Duodenal mucosa (tissue), 2 donors: ENCODE results near the gene NUP214.
"Not testable (repeated sequence)": the region's sequence is repeated elsewhere in the genome, so short reads cannot be mapped to it uniquely, and the experiment has no call there.

Experiments
- H3K27ac ChIP-seq: one replicate; pipeline ENCODE4 v1.7.0; 2013; ENCODE audit warnings: low read depth, low read length
- H3K27me3 ChIP-seq, 2 donors: one replicate each; pipeline ENCODE4 v1.7.0; 2013; ENCODE audit warnings: low read length in 2 of 2, control low read depth in 1 of 2; ENCODE audit not compliant: insufficient read depth in 2 of 2, control insufficient read depth in 1 of 2
- H3K36me3 ChIP-seq, 2 donors: one replicate each; pipeline ENCODE4 v1.7.0; 2013; ENCODE audit warnings: low read length in 2 of 2, control low read depth in 1 of 2; ENCODE audit not compliant: insufficient read depth in 2 of 2, control insufficient read depth in 1 of 2
- H3K4me1 ChIP-seq, 2 donors: one replicate each; pipeline ENCODE4 v1.7.0; 2013; ENCODE audit warnings: low read length in 2 of 2, control low read depth in 1 of 2; ENCODE audit not compliant: insufficient read depth in 2 of 2, control insufficient read depth in 1 of 2
- H3K4me3 ChIP-seq, 2 donors: one replicate each; pipeline ENCODE4 v1.7.0; 2013; ENCODE audit warnings: low read length in 2 of 2, low read depth in 1 of 2
- H3K9ac ChIP-seq, 2 donors: one replicate each; pipeline ENCODE4 v1.7.0; 2013; ENCODE audit warnings: low read length in 2 of 2, low read depth in 1 of 2
- H3K9me3 ChIP-seq, 2 donors: one replicate each; pipeline ENCODE4 v1.7.0; 2013; ENCODE audit warnings: low read length in 2 of 2, control low read depth in 1 of 2; ENCODE audit not compliant: control insufficient read depth in 1 of 2

NUP214 gene

DNA sequence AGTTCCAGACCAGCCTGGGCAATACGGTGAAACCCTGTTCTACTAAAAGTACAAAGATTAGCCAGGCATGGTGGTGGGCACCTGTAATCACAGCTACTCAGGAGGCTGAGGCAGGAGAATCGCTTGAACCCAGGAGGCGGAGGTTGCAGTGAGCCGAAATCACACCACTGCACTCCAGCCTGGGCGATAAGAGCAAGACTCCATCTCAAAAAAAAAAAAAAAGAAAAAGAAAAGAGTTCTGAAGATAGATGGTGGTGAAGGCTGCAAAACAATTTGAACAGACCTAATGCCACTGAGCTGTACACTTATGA, 137.6 kb downstream of the NUP214 start:
- not testable (repeated sequence) for H3K27me3 ChIP-seq, H3K36me3 ChIP-seq, H3K9me3 ChIP-seq, H3K9ac ChIP-seq, H3K4me3 ChIP-seq, H3K27ac ChIP-seq
- H3K4me1 ChIP-seq, result peaks cover 8 to 14% of the 10 kb centered on the region in 2 donors

DNA sequence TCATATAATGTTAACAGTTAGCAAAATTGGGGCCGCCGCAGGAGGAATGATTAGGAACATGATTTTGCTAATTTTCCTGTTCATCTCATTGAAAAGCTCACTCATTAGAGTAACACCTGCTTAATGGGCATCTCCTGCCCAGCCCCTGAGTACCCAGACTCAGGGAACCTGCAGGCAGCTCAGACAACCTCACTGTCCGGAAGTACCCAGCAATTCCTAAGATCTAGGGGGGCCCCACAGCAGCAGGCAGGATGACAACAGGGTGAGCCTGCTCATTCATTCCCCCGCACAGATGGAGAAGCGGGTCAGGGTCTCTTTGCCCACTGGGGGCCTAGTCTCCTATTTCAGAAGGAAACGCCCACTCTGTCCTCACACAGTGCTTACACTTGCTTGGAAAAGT, 138.3 kb downstream of the NUP214 start:
- Histone ChIP-seq H3K9ac (no peak overlapping the region), H3K4me3 (no peak overlapping the region), H3K9me3 (no peaks in the 10 kb centered on the region), H3K4me1 (peaks cover 8 to 14% of the 10 kb centered on the region in 2 donors), H3K27me3 (no peaks in the 10 kb centered on the region), H3K36me3 (peaks cover 0 to 7% of the 10 kb centered on the region in 2 donors), H3K27ac (no peak overlapping the region)

DNA sequence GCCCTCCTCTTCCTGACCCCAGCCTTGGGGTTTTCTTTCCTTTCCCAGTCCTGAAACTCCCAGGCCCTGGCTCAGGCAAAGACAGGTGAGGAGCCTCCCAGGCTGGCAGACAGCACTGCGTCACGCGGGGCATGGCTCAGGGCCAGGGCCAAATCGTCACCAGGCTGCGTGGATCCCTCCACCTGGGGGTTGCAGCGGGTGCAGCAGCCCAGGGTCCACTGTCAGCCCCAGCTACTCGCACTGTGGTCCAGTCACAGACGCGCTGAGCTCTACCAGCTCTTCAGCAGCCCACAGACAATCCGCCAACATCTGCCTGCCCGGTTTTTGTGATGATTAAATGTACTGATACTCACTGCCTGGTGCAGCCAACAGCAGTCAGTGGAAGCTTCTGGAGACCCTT, 138.8 kb downstream of the NUP214 start:
- no peak overlapping the region for H3K9ac ChIP-seq
- H3K27ac ChIP-seq, result no peak overlapping the region
- no peak overlapping the region for H3K4me3 ChIP-seq
- H3K4me1 ChIP-seq, result peaks cover 8 to 14% of the 10 kb centered on the region in 2 donors
- H3K9me3 ChIP-seq, result no peaks in the 10 kb centered on the region
- H3K27me3 ChIP-seq, result no peaks in the 10 kb centered on the region
- H3K36me3 ChIP-seq, result peaks cover 0 to 7% of the 10 kb centered on the region in 2 donors

DNA sequence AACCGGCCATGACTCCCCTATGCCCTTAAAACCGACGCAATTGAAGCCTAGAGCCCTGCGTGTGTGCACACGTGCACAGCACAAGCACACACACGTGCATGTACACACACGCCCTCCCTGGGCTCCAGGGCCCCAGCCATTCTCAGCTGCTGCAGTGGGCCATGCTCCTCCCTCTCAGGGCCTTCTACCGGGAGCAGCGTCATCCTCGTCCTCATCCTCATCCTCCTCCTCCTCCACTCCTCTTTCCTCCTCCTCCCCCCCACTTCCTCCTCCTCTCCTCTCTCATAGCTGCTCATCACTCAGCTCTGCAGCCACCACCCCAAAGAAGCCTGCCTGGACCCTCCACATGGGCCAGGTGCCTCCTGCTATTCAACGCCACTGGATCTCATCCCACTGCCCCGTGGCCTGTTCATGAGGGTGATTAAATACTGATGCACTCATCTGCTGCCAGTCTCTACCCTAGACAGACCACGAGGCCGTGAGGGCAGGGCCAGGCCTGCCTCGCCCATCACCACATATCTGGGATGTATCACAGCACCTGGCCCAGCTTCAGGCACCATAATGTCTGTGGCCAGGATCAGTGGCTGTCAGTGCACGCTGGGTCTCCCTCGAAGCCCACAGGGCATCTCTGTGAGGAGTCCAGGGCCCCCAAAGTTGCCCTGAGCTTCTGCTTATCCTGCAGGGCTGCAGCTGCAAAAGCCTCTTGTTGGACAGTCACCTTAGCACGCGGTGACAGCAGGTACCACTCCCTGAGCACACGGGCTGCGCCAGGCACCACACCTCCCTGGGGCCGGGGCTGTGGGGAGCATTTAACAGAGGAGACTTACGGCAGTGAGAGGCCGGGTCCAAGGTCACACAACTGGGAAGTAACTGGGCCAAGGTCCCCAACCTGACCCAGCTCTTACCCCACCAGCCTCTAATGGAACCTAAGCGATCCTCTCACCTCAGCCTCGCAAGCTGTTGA, 141.2 kb downstream of the NUP214 start:
- H3K4me3 ChIP-seq, result no peak overlapping the region
- peak overlapping the region in 1 of 2 donors; percentile 15 for H3K9ac ChIP-seq

DNA sequence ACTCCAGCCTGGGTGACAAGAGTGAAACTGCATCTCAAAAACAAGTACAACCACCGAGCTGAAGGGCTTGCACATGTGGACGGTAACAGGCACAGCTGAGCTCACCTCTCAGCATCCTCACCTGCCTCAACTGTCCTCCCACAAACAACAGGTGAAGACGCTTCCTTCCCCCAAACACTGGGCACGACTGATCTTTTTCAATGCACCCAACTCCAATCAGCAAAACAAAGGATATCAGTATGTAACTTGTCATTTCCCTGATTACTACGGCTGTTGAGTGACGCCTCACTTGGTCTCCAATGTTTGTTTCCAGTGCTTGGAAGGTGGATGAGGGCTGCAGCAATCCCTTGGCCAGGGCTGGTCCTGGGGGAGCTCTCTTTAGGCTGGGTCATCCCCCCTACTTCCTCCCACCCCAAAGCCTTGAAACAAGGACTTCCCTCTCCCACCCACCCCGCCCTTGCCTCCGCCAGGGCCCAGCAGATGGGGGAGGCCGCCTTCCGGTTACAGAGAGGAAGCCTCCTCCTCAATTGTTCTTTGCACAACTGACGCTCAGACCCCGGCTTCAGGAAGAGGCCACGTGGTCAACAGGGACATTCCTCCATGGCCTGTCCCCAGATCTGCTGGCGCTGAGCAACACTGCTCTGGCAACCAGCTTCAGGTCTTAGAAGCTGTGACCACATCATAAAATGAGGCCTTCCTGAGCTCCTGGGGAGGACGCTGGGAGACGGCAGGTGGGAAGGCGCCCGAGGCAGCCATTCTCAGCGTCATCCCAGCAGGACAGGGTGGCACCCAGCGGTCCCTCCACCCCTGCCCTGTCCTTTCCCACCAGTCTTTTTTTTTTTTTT, 145.0 kb downstream of the NUP214 start:
- H3K4me3 ChIP-seq, result peak overlapping the region; percentile 29 to 32
- H3K27ac ChIP-seq, result peak overlapping the region; percentile 56
- peak overlapping the region in 1 of 2 donors; percentile 51 for H3K9ac ChIP-seq
- H3K4me1 ChIP-seq, result peaks cover 13 to 26% of the 10 kb centered on the region in 2 donors
- H3K27me3 ChIP-seq, result no peaks in the 10 kb centered on the region
- H3K9me3 ChIP-seq, result no peaks in the 10 kb centered on the region
- no peaks in the 10 kb centered on the region for H3K36me3 ChIP-seq

More for the DNA sequence above, 141.2 kb downstream of the NUP214 start:
- Histone ChIP-seq H3K27ac (no peak overlapping the region), H3K36me3 (no peaks in the 10 kb centered on the region), H3K27me3 (no peaks in the 10 kb centered on the region), H3K9me3 (no peaks in the 10 kb centered on the region), H3K4me1 (peaks cover 11 to 21% of the 10 kb centered on the region in 2 donors)

DNA sequence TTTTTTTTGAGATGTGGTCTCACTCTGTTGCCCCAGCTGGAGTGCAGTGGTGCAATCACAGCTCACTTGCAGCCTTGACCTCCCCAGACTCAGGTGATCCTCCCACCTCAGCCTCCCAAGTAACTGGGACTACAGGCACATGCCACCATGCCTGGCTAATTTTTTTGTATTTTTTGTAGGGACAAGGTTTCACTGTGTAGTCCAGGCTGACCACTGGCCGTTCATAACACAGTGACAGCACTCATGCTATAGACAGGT, 145.6 kb downstream of the NUP214 start:
- H3K4me3 ChIP-seq, H3K36me3 ChIP-seq, H3K9ac ChIP-seq, H3K27me3 ChIP-seq, H3K9me3 ChIP-seq: not testable (repeated sequence)
- Histone ChIP-seq H3K27ac (peak overlapping the region; percentile 55), H3K4me1 (peaks cover 13 to 23% of the 10 kb centered on the region in 2 donors)

DNA sequence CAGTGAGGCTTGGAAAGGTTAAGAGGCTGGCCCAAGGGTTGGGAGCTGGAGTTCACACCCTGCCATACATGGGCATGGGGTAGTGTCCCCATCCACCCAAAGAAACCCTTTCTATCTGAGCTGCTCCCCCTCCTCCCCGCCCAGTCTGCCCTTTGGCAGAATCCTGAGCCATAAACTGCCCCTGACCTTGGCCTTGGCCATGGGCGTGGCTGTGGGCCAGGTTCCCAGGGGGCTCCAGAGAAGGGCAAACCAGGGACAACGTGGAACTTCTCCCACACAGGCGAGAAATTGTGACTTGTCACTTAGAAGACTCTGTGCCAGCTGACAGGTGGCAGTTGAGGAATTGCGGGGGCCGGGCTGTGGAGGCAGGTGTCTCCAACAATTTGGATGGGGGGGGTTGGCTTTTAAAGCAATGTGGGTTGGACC, 146.1 kb downstream of the NUP214 start:
- no peak overlapping the region for H3K27ac ChIP-seq
- peak overlapping the region; percentile 21 to 37 for H3K9ac ChIP-seq
- H3K36me3 ChIP-seq, result no peaks in the 10 kb centered on the region
- H3K27me3 ChIP-seq, result peaks cover 0 to 6% of the 10 kb centered on the region in 2 donors
- H3K4me3 ChIP-seq, result peak overlapping the region in 1 of 2 donors; percentile 22
- no peaks in the 10 kb centered on the region for H3K9me3 ChIP-seq
- peaks cover 8 to 17% of the 10 kb centered on the region in 2 donors for H3K4me1 ChIP-seq

DNA sequence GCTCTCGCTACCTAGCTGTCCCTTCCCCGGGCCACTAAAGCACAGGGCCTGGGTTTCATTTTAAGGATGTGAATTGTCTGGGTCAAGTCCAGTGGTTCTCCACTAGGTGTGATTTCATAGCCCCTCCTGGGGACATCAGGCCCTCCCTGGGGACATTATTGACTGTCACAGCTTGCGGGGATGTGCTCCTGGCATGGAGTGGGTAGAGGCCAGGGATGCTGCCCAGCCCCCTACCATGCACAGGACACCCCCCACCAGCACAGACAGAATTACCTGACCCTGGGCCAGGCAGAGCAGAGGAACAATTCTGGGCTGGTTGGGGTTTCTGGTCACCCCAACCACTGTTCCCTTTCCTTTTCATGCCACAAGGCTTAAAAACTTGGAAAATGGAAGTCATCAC, 146.8 kb downstream of the NUP214 start:
- Histone ChIP-seq H3K9me3 (no peaks in the 10 kb centered on the region), H3K27me3 (peaks cover 0 to 6% of the 10 kb centered on the region in 2 donors), H3K36me3 (no peaks in the 10 kb centered on the region), H3K4me1 (peaks cover 6 to 13% of the 10 kb centered on the region in 2 donors), H3K4me3 (peak overlapping the region; percentile 0 to 26), H3K27ac (no peak overlapping the region), H3K9ac (peak overlapping the region in 1 of 2 donors; percentile 37)

DNA sequence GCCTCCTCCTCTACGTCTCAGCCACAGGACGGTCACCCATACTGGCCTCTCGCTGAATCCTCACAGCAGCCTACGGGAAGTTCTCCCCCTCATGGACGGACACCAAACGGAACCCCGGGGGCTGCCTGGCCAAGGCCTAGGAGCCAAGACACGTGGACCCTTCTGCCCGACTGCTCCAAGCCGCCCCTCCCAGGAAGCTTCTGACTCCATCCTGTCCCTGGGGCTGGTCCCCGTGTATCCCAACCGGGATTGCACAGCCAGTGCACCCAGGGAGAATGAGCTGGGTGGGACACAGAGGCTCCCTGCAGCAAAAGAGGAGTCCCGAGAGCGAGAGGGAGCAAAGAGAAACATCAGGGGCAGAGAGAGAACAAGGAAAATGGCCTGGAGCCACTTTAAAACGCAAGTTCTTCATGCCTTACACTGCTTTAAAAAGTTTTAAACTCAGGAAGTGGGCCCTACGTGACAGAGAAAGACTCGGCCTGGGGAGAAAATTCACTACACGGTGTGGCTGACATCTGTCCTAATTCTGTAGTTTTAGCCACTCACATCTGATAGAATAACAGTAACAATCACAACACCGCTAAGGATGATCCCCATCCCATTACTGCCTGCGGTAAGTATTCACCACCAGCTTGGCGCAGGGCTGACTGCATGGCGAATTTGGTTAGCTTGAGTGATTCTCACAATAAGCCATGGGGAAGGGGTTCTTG, 147.9 kb downstream of the NUP214 start:
- H3K27ac ChIP-seq, result peak overlapping the region; percentile 60
- H3K9ac ChIP-seq, result peak overlapping the region; percentile 58 to 71
- H3K4me3 ChIP-seq, result peak overlapping the region; percentile 58 to 68
- H3K36me3 ChIP-seq, result no peaks in the 10 kb centered on the region
- peaks cover 0 to 6% of the 10 kb centered on the region in 2 donors for H3K27me3 ChIP-seq
- peaks cover 8 to 15% of the 10 kb centered on the region in 2 donors for H3K4me1 ChIP-seq
- no peaks in the 10 kb centered on the region for H3K9me3 ChIP-seq
